ENCODE results near the gene ATG14.
"Not testable (repeated sequence)": the region's sequence is repeated elsewhere in the genome, so short reads cannot be mapped to it uniquely, and the experiment has no call there.

DNA sequence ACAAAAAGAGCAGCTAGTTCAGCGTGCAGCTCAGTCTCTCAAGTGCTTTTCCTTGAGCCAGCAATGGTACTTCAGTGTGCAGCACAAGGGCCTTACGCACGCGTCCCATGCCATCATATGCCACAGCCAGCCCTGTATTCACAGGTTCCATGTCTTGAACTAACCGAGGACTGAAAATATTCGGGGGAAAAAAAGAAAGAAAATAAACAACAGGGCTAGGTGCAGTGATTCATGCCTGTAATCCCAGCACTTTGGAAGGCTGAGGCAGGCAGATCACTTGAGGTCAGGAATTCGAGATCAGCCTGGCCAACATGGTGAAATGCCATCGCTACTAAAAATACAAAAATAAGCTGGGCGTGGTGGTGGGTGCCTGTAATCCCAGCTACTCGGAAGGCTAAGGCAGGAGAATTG, 28.6 kb downstream of the ATG14 start:
- TF ChIP-seq, protein P1, sequence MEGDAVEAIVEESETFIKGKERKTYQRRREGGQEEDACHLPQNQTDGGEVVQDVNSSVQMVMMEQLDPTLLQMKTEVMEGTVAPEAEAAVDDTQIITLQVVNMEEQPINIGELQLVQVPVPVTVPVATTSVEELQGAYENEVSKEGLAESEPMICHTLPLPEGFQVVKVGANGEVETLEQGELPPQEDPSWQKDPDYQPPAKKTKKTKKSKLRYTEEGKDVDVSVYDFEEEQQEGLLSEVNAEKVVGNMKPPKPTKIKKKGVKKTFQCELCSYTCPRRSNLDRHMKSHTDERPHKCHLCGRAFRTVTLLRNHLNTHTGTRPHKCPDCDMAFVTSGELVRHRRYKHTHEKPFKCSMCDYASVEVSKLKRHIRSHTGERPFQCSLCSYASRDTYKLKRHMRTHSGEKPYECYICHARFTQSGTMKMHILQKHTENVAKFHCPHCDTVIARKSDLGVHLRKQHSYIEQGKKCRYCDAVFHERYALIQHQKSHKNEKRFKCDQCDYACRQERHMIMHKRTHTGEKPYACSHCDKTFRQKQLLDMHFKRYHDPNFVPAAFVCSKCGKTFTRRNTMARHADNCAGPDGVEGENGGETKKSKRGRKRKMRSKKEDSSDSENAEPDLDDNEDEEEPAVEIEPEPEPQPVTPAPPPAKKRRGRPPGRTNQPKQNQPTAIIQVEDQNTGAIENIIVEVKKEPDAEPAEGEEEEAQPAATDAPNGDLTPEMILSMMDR (conservative IDR thresholded peaks at IDR 0.05; ENCODE audit: low read length), result not testable (repeated sequence)
- TF ChIP-seq EZH2phosphoT487 (IDR thresholded peaks at IDR 0.05; ENCODE audit: borderline replicate concordance), result not testable (repeated sequence)
